H54 (cell line): ENCODE measurements around the gene ATP7B.
A peak's percentile ranks its signal among the peaks of the same experiment; 100 is the strongest.

Experiments
- DNase-seq: peaks from one replicate; pipeline ENCODE4 v3.0.0; 2011; ENCODE audit warnings: low spot score, mixed read lengths; ENCODE audit not compliant: insufficient read length
- FAIRE-seq: peaks from 3 replicates; lab custom pipeline; 2011; peaks lifted over from hg19 to GRCh38; lab: Jason Lieb, UNC
- POLR2A ChIP-seq: IDR thresholded peaks from 2 replicates; pipeline ENCODE4 v1.6.1; 2011; ENCODE audit warnings: low read depth, mild to moderate bottlenecking, low read length

ATP7B gene

GRCh38 chr13:52024481-52024880 is 13.2 kb upstream of the ATP7B start, which contains the start of gene UTP14C:
TSS of gene UTP14C (plus strand) at chr13:52024691. CDS start at chr13:52028805, 4,114 bp downstream.
- no peak for TF ChIP-seq POLR2A
- no peak for DNase-seq
- FAIRE-seq: no peak

GRCh38 chr13:52022356-52022755 is 11.1 kb upstream of the ATP7B start:
- DNase-seq (no peak), FAIRE-seq (no peak)
- no peak for TF ChIP-seq POLR2A

- FAIRE-seq: no peak
- no peak for TF ChIP-seq POLR2A
- DNase-seq: no peak
Observed at GRCh38 chr13:52020191-52020590, 8.9 kb upstream of the ATP7B start.

- no peak for TF ChIP-seq POLR2A
- DNase-seq (no peak), FAIRE-seq (no peak)
Observed at GRCh38 chr13:52016296-52016695, 5.0 kb upstream of the ATP7B start.

- FAIRE-seq: no peak
- DNase-seq: no peak
- no peak for TF ChIP-seq POLR2A
Observed at GRCh38 chr13:52012512-52012836, 1.2 kb upstream of the ATP7B start.

- FAIRE-seq (peak; percentile 95), DNase-seq (peak; percentile 84)
- TF ChIP-seq POLR2A: peak; percentile 77
Observed at GRCh38 chr13:52011632-52012511, 622 bp upstream of the ATP7B start, which contains the start of gene ALG11. TSS of gene ALG11 (plus strand) at chr13:52012398. CDS start at chr13:52012419, 21 bp downstream.

- FAIRE-seq (no peak), DNase-seq (no peak)
- no peak for TF ChIP-seq POLR2A
Observed at GRCh38 chr13:52009946-52010345, 1.3 kb downstream of the ATP7B start.

GRCh38 chr13:52006523-52007245 is 4.6 kb downstream of the ATP7B start:
- FAIRE-seq (no peak), DNase-seq (no peak)
- TF ChIP-seq POLR2A: no peak

- no peak for FAIRE-seq
- TF ChIP-seq POLR2A: no peak
- no peak for DNase-seq
Observed at GRCh38 chr13:52005841-52006522, 5.3 kb downstream of the ATP7B start.

- no peak for DNase-seq
- no peak for FAIRE-seq
- TF ChIP-seq POLR2A: no peak
Observed at GRCh38 chr13:52004511-52005170, 6.6 kb downstream of the ATP7B start.

GRCh38 chr13:52003541-52003940 is 7.7 kb downstream of the ATP7B start:
- no peak for TF ChIP-seq POLR2A
- no peak for DNase-seq
- FAIRE-seq: no peak

- no peak for TF ChIP-seq POLR2A
- DNase-seq (no peak), FAIRE-seq (no peak)
Observed at GRCh38 chr13:52002361-52002760, 8.9 kb downstream of the ATP7B start.

GRCh38 chr13:52001120-52001731 is 10.0 kb downstream of the ATP7B start:
- TF ChIP-seq POLR2A: no peak
- peak; percentile 21 for DNase-seq

More at GRCh38 chr13:52001120-52001731, 10.0 kb downstream of the ATP7B start:
- no peak for FAIRE-seq
